K562 (cell line): ENCODE measurements around the gene ACHE. TPM values are rescaled to one million over a fixed set of nuclear protein-coding genes. Genes with fewer than 3 reads are reported as not detected.

Experiments used
- ATF2 ChIP-seq: sonication (generic); formaldehyde crosslinking; IDR thresholded peaks from 2 replicates; pipeline ENCODE4 v1.8.1; 2022; ENCODE audit warnings: missing genetic modification reagents
- BMI1 ChIP-seq: fragments of 150-350 bp; IDR thresholded peaks from 2 replicates; pipeline ENCODE4 v1.6.1; 2014; ENCODE audit warnings: low read length
- CBX3 ChIP-seq, 2 experiments: IDR thresholded peaks; 1 replicate in 1 of 2; 2 replicates in 1 of 2; pipeline ENCODE4 v1.6.1; 2012; ENCODE audit warnings: inconsistent platforms in 2 of 2, low read length in 2 of 2, borderline replicate concordance in 1 of 2, control low read depth in 1 of 2
- CHD2 ChIP-seq: IDR thresholded peaks from 2 replicates; pipeline ENCODE4 v1.6.1; 2011; ENCODE audit warnings: low read depth, low read length
- CHD4 ChIP-seq: fragments of 200-600 bp; sonication (generic); IDR thresholded peaks from 3 replicates; pipeline ENCODE4 v1.6.1; 2012; ENCODE audit warnings: low read depth, mild to moderate bottlenecking, mixed read lengths, low read length, inconsistent platforms; ENCODE audit not compliant: insufficient read depth, insufficient replicate concordance, poor library complexity, severe bottlenecking
- CREBBP ChIP-seq: IDR thresholded peaks from one replicate; pipeline ENCODE4 v1.6.1; 2012; ENCODE audit warnings: low read depth, mild to moderate bottlenecking, control low read depth, inconsistent platforms, low read length
- EP400 ChIP-seq: fragments of 450-650 bp; IDR thresholded peaks from 2 replicates; pipeline ENCODE4 v1.6.1; 2017; ENCODE audit warnings: antibody characterized with exemption, mild to moderate bottlenecking, moderate library complexity
- ID3 ChIP-seq, 2 experiments: fragments of 250-450 bp in 1 of 2; fragments of 450-650 bp in 1 of 2; sonication (Bioruptor Pico) in 1 of 2; IDR thresholded peaks; 2 replicates each; pipeline versions ENCODE4 v1.6.1 to v1.8.0; 2016 to 2021; ENCODE audit warnings: mild to moderate bottlenecking in 2 of 2, moderate library complexity in 2 of 2, missing compliant biosample characterization in 1 of 2, missing genetic modification characterization in 1 of 2
- JUN ChIP-seq, 2 experiments: sonication (generic) in 1 of 2; formaldehyde crosslinking in 1 of 2; IDR thresholded peaks; 2 replicates each; pipeline versions ENCODE4 v1.6.1 to v1.8.0; 2012 to 2022; ENCODE audit warnings: borderline replicate concordance in 2 of 2, mild to moderate bottlenecking in 2 of 2, improper control_type of control experiment in 1 of 2, low read depth in 1 of 2, low read length in 1 of 2, missing genetic modification reagents in 1 of 2
- KLF13 ChIP-seq: fragments of 450-650 bp; IDR thresholded peaks from 2 replicates; pipeline ENCODE4 v1.6.1; 2016; ENCODE audit warnings: missing genetic modification characterization, low read depth, mild to moderate bottlenecking, missing compliant biosample characterization, moderate library complexity, borderline replicate concordance
- NCOA2 ChIP-seq, 2 experiments: fragments of 450-650 bp; IDR thresholded peaks; 2 replicates each; pipeline ENCODE4 v1.6.1; 2018; ENCODE audit warnings: mild to moderate bottlenecking in 2 of 2, moderate library complexity in 1 of 2; ENCODE audit not compliant: partially characterized antibody in 2 of 2
- NCOR1 ChIP-seq: fragments of 450-650 bp; IDR thresholded peaks from 2 replicates; pipeline ENCODE4 v1.6.1; 2016; ENCODE audit warnings: mild to moderate bottlenecking, moderate library complexity
- PTBP1 ChIP-seq: fragments of 200-400 bp; formaldehyde crosslinking; IDR thresholded peaks from 2 replicates; pipeline ENCODE4 v1.6.1; 2017; ENCODE audit warnings: low read depth, low read length
- PTTG1 ChIP-seq: fragments of 450-650 bp; IDR thresholded peaks from 2 replicates; pipeline ENCODE4 v1.6.1; 2016; ENCODE audit warnings: low read depth, mild to moderate bottlenecking, missing genetic modification characterization, missing compliant biosample characterization
- RAD51 ChIP-seq: fragments of 450-650 bp; IDR thresholded peaks from 2 replicates; pipeline ENCODE4 v1.7.1; 2016; ENCODE audit warnings: low read depth, mild to moderate bottlenecking, borderline replicate concordance
- SIRT6 ChIP-seq: IDR thresholded peaks from one replicate; pipeline ENCODE4 v1.6.1; 2012; ENCODE audit warnings: low read depth, mild to moderate bottlenecking, control low read depth, inconsistent platforms, low read length, moderate library complexity
- SNRNP70 ChIP-seq: fragments of 200-400 bp; formaldehyde crosslinking; optimal IDR thresholded peaks from 2 replicates; pipeline ENCODE3; 2017; ENCODE audit warnings: low read depth, low read length
- SRSF1 ChIP-seq: fragments of 200-400 bp; formaldehyde crosslinking; IDR thresholded peaks from 2 replicates; pipeline ENCODE4 v1.6.1; 2017; ENCODE audit warnings: mild to moderate bottlenecking, low read depth, low read length, moderate library complexity
- TAL1 ChIP-seq: fragments of 450-650 bp; IDR thresholded peaks from 2 replicates; pipeline ENCODE4 v1.6.1; 2016; ENCODE audit warnings: mild to moderate bottlenecking
- THRB ChIP-seq: fragments of 450-650 bp; formaldehyde crosslinking; conservative IDR thresholded peaks from 2 replicates; pipeline ENCODE4 v1.4.0; 2022; ENCODE audit warnings: mild to moderate bottlenecking, missing genetic modification characterization
- XRCC3 ChIP-seq: fragments of 450-650 bp; IDR thresholded peaks from 2 replicates; pipeline ENCODE4 v1.6.1; 2017; ENCODE audit warnings: mild to moderate bottlenecking, moderate library complexity
- ZNF175 ChIP-seq: fragments of 200-800 bp; sonication (Bioruptor generic); IDR thresholded peaks from 2 replicates; pipeline ENCODE4 v1.6.1; 2016; ENCODE audit warnings: low read depth, mild to moderate bottlenecking, missing genetic modification characterization, missing compliant biosample characterization
- ZNF239 ChIP-seq: fragments of 250-450 bp; sonication (Bioruptor Pico); IDR thresholded peaks from 2 replicates; pipeline ENCODE4 v1.4.0; 2020; ENCODE audit warnings: mild to moderate bottlenecking
- ZNF408 ChIP-seq: fragments of 250-450 bp; sonication (Bioruptor Pico); IDR thresholded peaks from 2 replicates; pipeline ENCODE4 v1.4.0; 2020; ENCODE audit warnings: low read depth, mild to moderate bottlenecking, moderate library complexity
- ZNF431 ChIP-seq: sonication (generic); formaldehyde crosslinking; IDR thresholded peaks from 2 replicates; pipeline ENCODE4 v1.8.0; 2022; ENCODE audit warnings: mild to moderate bottlenecking, missing genetic modification reagents
- polyA plus RNA-seq, 8 experiments: library from polyadenylated mRNA; depleted of rRNA in 4 of 8; stranded (reverse) in 5 of 8; unstranded in 3 of 8; fragments of >200 nt; fragmentation: Nextera tagmentation in 2 of 8; fragmentation: Illumina TruSeq in 1 of 8; extraction: Ambion mirVana in 2 of 8; extraction: Trizol in 1 of 8; gene quantifications; 2 replicates each; pipeline versions ENCODE4 v1.2.1 to v1.2.3, GENCODE V29; 2011 to 2014; ENCODE audit warnings: inconsistent platforms in 1 of 8, missing spikeins in 1 of 8
- total RNA-seq, 7 experiments: library from RNA; depleted of rRNA in 6 of 7; stranded (reverse); fragments of >200 nt in 6 of 7; fragmentation: Illumina TruSeq in 2 of 7; extraction: Trizol in 2 of 7; gene quantifications; 2 replicates each; pipeline versions ENCODE4 v1.2.1 to v1.2.3, GENCODE V29; 2011 to 2021; ENCODE audit warnings: low replicate concordance in 1 of 7

The ACHE gene
- total and polyA plus RNA-seq, 9 of the 15 experiments (the other 6 are each of a cell fraction or from before 2014, with no cell fraction given), result 0.04 to 8.8 (median 1.9) TPM

GRCh38 chr7:100867040-100867775 lies 28.5 kb downstream of the ACHE start, which contains the start of gene TRIP6 (continued):
- TF ChIP-seq SRSF1 (no peak), ID3 (CRISPR knock-in tag; IDR thresholded peaks at IDR 0.05) (no peak), ID3 (tag; IDR thresholded peaks at IDR 0.05) (no peak), CBX3 (IDR thresholded peaks at IDR 0.05; ENCODE audit: borderline replicate concordance in 1 of 2, low read length in 2 of 2) (0 out of 3 replicates have a peak, but pooled peaks of 1 of the 2 experiments have one; percentile 59), PTTG1 (tag) (no peak), ZNF408 (CRISPR knock-in tag) (no peak), JUN (IDR thresholded peaks at IDR 0.05; ENCODE audit: borderline replicate concordance, low read depth, low read length) (peak; percentile 100), JUN (CRISPR knock-in tag; IDR thresholded peaks at IDR 0.05; ENCODE audit: borderline replicate concordance) (peak; percentile 54; the same call in 1 of the 2 replicates), ZNF175 (CRISPR knock-in tag) (peak; percentile 77), TAL1 (no peak), SNRNP70 (no peak), KLF13 (tag) (0 out of 2 replicates have a peak, but pooled peaks have one; percentile 34), CREBBP (no peak), XRCC3 (no peak), THRB (CRISPR knock-in tag) (no peak), EP400 (peak; percentile 99), ZNF431 (CRISPR knock-in tag) (no peak), SIRT6 (no peak), CHD4 (no peak), RAD51 (peak; percentile 98), BMI1 (no peak), ZNF239 (CRISPR knock-in tag) (no peak), ATF2 (CRISPR knock-in tag) (peak; percentile 93; the same call in 1 of the 2 replicates), NCOR1 (0 out of 2 replicates have a peak, but pooled peaks have one; percentile 17), PTBP1 (0 out of 2 replicates have a peak, but pooled peaks have one; percentile 4), NCOA2 (IDR thresholded peaks at IDR 0.05; ENCODE audit: partially characterized antibody in 2 of 2) (no peak), CHD2 (no peak; the same call in 1 of the 2 replicates)
